ENCODE results near the gene PTBP3.
"Not testable (repeated sequence)": the region's sequence is repeated elsewhere in the genome, so short reads cannot be mapped to it uniquely, and the experiment has no call there.

The PTBP3 gene

GRCh38 chr9:112268413-112268812 lies 65.0 kb downstream of the PTBP3 start:
- DNase-seq (ENCODE audit: low spot score), result no peak

GRCh38 chr9:112267086-112267485 lies 66.3 kb downstream of the PTBP3 start:
- not testable (repeated sequence) for DNase-seq (ENCODE audit: low spot score)

GRCh38 chr9:112265391-112265790 lies 68.0 kb downstream of the PTBP3 start:
- no peak for DNase-seq (ENCODE audit: low spot score)

GRCh38 chr9:112262577-112262976 lies 70.8 kb downstream of the PTBP3 start:
- DNase-seq (ENCODE audit: low spot score), result no peak

GRCh38 chr9:112261133-112261532 lies 72.3 kb downstream of the PTBP3 start:
- DNase-seq (ENCODE audit: low spot score), result no peak

- DNase-seq (ENCODE audit: low spot score), result no peak
These were observed 75.3 kb downstream of the PTBP3 start for GRCh38 chr9:112258106-112258505.

GRCh38 chr9:112252194-112252593 lies 81.2 kb downstream of the PTBP3 start:
- DNase-seq (ENCODE audit: low spot score), result no peak

- no peak for DNase-seq (ENCODE audit: low spot score)
These were observed 84.1 kb downstream of the PTBP3 start for GRCh38 chr9:112249277-112249676.

- DNase-seq (ENCODE audit: low spot score), result no peak
These were observed 84.7 kb downstream of the PTBP3 start for GRCh38 chr9:112248722-112249121.

GRCh38 chr9:112247090-112247489 lies 86.3 kb downstream of the PTBP3 start:
- no peak for DNase-seq (ENCODE audit: low spot score)

- DNase-seq (ENCODE audit: low spot score), result no peak
These were observed 88.3 kb downstream of the PTBP3 start for GRCh38 chr9:112245126-112245525.

- DNase-seq (ENCODE audit: low spot score), result no peak
These were observed 91.1 kb downstream of the PTBP3 start for GRCh38 chr9:112242147-112242804.

- DNase-seq (ENCODE audit: low spot score), result no peak
These were observed 91.9 kb downstream of the PTBP3 start for GRCh38 chr9:112241491-112241890.

- DNase-seq (ENCODE audit: low spot score), result no peak
These were observed 93.7 kb downstream of the PTBP3 start for GRCh38 chr9:112239708-112240107.

GRCh38 chr9:112239284-112239683 lies 94.1 kb downstream of the PTBP3 start:
- DNase-seq (ENCODE audit: low spot score), result no peak

GRCh38 chr9:112234779-112235178 lies 98.6 kb downstream of the PTBP3 start:
- DNase-seq (ENCODE audit: low spot score), result no peak

GRCh38 chr9:112233769-112234168 lies 99.7 kb downstream of the PTBP3 start:
- no peak for DNase-seq (ENCODE audit: low spot score)

GRCh38 chr9:112232233-112232632 lies 101.2 kb downstream of the PTBP3 start:
- no peak for DNase-seq (ENCODE audit: low spot score)

GRCh38 chr9:112226091-112226490 lies 107.3 kb downstream of the PTBP3 start:
- no peak for DNase-seq (ENCODE audit: low spot score)

- DNase-seq (ENCODE audit: low spot score), result no peak
These were observed 108.8 kb downstream of the PTBP3 start for GRCh38 chr9:112224401-112225289.

- peak; percentile 1 for DNase-seq (ENCODE audit: low spot score)
These were observed 114.5 kb downstream of the PTBP3 start for GRCh38 chr9:112218908-112219307.

- DNase-seq (ENCODE audit: low spot score), result no peak
These were observed 120.5 kb downstream of the PTBP3 start for GRCh38 chr9:112212926-112213325.

- DNase-seq (ENCODE audit: low spot score), result no peak
These were observed 126.0 kb downstream of the PTBP3 start for GRCh38 chr9:112207451-112207850.
